NCI-H2227 treated with DMSO at 0.1 percent for 48 hours (cell line): ENCODE results near the gene SYNGR3.

ENCODE experiments used
- DNase-seq: peaks from one replicate; lab custom pipeline; 2025; lab: John Stamatoyannopoulos, UW

SYNGR3 gene

GRCh38 chr16:1992704-1993317 is 3.0 kb downstream of the SYNGR3 start:
- no peak for DNase-seq

DNA sequence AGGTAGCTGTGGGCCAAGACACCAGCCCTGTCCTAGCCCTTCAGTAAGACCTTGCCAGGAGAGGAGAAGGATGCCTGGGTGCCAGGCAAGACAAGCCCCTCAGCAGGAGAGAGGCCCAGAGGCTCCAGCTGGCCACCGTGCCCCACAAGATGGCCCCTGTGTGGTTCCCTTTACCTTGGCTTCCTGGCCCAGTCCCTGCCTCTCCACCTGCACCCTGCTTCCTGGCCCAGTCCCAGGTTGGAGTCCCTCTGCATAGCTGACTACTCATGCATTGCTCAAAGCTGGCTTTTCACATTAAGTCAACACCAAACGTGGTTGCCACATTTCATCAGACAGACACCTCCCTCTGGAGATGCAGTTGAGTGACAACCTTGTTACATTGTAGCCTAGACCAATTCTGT is 4.0 kb downstream of the SYNGR3 start:
- no peak for DNase-seq

GRCh38 chr16:1997494-1998359 is 8.0 kb downstream of the SYNGR3 start:
- DNase-seq = no peak

GRCh38 chr16:1998360-1998835 is 8.6 kb downstream of the SYNGR3 start:
- no peak for DNase-seq

- DNase-seq = no peak
Observed at GRCh38 chr16:1998852-1999801, 9.4 kb downstream of the SYNGR3 start.

GRCh38 chr16:1999866-2000514 is 10.2 kb downstream of the SYNGR3 start:
- DNase-seq = no peak

- no peak for DNase-seq
Observed at GRCh38 chr16:2001035-2001434, 11.3 kb downstream of the SYNGR3 start.

GRCh38 chr16:2001456-2002355 is 11.9 kb downstream of the SYNGR3 start:
- DNase-seq = no peak

- DNase-seq = no peak
Observed at GRCh38 chr16:2002406-2003230, 12.8 kb downstream of the SYNGR3 start.

- DNase-seq = no peak
Observed at GRCh38 chr16:2003231-2003826, 13.6 kb downstream of the SYNGR3 start.

DNA sequence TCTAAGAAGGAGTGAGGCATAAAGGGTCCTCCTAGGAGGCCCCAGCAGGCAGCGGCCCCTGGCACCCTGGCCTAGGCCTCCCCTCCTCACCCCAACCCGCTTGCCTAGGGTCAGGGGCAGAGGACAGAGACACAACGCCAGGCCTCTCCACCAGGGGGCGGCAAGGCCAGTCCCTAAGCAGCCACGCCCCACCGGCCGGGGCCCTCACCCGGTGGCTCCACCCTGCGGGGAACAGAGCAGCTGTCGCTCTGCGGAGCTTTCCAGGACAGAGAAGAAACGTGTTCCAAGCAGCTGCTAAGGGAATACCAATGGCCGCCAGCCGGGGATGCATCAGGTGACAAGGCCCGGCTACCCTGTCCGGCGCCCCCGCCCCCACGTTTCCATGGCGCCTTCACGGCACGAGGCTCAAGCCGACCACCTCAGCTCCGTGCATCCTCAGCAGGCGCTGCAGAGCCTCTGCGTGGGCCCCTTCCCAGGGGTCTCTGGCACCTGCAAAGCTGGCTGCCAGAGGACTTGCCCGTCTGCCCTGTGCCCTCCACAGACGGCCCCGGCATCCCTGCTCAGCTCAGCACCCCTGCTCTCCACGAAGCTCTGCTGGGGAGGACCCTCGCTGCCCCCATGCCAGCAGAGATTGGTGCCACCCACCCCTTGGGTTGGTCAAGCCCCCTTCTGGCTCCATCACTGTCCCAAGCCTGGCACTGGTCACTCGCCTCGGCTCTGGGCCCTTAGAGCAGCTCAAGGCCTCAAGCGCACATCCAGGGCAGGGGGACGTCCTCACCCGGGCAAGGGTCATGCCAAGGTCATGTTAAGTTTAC is 14.3 kb downstream of the SYNGR3 start:
- DNase-seq = peak; percentile 80

GRCh38 chr16:2004795-2005517 is 15.2 kb downstream of the SYNGR3 start:
- DNase-seq = no peak

- DNase-seq = no peak
Observed at GRCh38 chr16:2005646-2006045, 15.9 kb downstream of the SYNGR3 start.

- no peak for DNase-seq
Observed at GRCh38 chr16:2006317-2006716, 16.5 kb downstream of the SYNGR3 start.

DNA sequence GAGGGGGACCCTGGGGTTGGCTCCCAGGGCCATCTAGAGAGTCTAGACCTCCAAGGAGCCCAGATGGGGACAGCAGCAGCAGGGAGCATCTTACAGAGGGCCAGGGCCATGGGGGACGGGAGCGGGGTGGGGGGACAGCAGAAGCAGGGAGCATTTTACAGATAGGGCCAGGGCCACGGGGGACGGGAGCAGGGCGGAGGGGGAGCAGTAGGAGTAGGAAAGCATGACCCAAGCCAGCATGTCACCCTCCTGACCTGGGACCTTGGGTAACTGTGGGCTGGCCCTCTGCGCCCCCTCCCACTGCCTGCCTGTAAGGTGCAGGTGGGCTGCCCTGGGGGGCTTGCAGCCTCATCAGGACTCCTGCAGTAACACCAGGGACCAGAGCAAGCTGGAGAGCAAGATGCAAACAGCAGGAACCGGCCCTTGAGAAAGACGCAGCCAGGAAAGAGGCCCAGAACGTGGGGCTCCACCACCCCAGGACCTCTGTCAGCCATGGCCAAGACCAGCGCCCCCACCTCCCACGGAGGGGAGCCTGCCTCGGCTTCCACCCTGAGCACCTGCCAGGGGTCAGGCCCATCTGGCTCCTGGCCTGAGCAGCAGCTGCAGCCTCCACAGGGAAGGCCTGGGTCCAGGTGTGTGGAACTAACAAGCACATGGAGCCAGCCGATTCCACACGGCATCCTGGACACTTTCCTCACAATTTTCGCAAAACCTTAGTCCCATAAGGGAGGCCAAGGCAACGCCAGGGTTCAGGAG is 17.5 kb downstream of the SYNGR3 start:
- DNase-seq = no peak

DNA sequence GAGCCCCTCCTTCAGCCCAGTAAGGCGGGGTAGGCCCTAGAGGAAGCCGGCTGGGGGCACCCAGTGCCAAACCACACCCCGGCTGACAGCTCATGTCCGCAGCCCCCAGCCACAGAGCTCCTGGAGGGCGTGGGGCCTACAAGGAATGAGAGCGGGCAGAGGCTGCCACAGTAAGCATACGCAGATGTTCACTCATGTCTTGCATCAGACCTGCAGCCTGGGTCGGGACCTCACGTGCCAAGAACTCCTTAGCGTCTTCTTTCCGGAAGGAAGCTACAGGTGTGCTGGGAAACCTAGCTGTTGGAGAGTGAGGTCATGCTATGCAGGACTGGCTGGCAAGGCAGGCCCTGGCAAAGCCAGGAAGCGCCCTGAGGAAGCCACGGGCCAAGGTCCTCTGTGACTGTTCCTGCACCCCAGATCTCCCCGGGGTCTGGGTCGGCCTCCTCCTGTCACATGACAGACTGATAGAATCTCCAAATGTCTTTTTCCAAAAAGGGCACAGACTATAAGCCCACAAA is 18.3 kb downstream of the SYNGR3 start:
- DNase-seq = no peak

- no peak for DNase-seq
Observed at GRCh38 chr16:2008631-2009163, 18.9 kb downstream of the SYNGR3 start.
